ENCODE measurements around the gene HOGA1. TPM values are rescaled to one million over a fixed set of nuclear protein-coding genes. Genes with fewer than 3 reads are reported as not detected.
A peak's percentile ranks its signal among the peaks of the same experiment; 100 is the strongest.
"Not testable (repeated sequence)": the region's sequence is repeated elsewhere in the genome, so short reads cannot be mapped to it uniquely, and the experiment has no call there.

The HOGA1 gene
- total and polyA plus RNA-seq, 4 donors: 2.6 to 4.0 (median 3.5) TPM

DNA sequence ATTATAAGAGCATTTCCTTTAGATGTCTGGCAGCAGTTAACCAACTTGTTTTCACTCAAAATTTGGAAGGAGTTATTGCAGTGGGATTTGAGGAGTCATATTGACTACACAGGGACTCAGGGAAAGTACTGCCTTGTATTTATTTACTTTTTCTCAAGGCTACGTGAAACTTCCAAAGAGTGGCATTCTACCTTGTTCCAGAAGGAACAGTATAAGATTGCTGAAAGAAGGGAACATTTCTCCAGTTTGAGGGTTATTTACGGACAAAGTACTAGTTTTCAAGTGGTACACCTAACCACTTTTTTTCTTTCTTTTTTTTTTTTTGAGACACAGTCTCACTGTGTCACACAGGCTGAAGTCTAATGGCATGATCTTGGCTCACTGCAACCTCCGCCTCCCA is 44.0 kb downstream of the HOGA1 start:
- Histone ChIP-seq H3K27me3 (ENCODE audit: control insufficient read depth, insufficient read depth, low read length) (no peaks in the 10 kb centered on the region), H3K4me3 (ENCODE audit: low read depth, low read length) (no peak overlapping the region), H3K36me3 (ENCODE audit: control insufficient read depth, insufficient read depth, low read length) (peaks cover 4% of the 10 kb centered on the region), H3K27ac (ENCODE audit: low read depth, low read length) (no peak overlapping the region), H3K9me3 (ENCODE audit: control insufficient read depth, insufficient read depth, low read length) (no peaks in the 10 kb centered on the region), H3K4me1 (ENCODE audit: control insufficient read depth, insufficient read depth, low read length) (peaks cover 5% of the 10 kb centered on the region)
- WGBS (ENCODE audit: insufficient coverage): 100% methylated on average over 1 of the region's 3 CpGs
- DNase-seq (ENCODE audit: low read depth in 4 of 6, low spot score in 6 of 6): no peak

DNA sequence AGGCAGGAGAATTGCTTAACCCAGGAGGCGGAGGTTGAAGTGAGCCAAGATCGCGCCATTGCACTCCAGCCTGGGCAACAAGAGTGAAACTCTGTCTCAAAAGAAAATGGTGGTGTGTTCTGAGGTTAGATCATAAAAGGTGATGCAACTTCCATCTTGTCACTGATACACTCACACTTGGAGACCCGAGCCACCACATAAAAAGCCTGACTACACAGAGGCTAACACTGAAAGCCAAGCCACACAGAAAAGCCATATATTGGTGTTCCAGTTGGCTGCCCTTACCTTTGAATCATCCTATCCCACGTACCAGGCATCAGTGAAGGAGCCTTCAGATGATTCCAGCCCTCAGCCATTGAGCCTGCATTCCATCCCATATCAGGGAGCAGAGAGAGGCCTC is 45.1 kb downstream of the HOGA1 start:
- H3K4me3 ChIP-seq (ENCODE audit: low read depth, low read length): no peak overlapping the region
- H3K9me3 ChIP-seq (ENCODE audit: control insufficient read depth, insufficient read depth, low read length): no peaks in the 10 kb centered on the region
- 96% methylated on average over 5 of the region's 5 CpGs for WGBS (ENCODE audit: insufficient coverage)
- H3K27ac ChIP-seq (ENCODE audit: low read depth, low read length): no peak overlapping the region
- no peaks in the 10 kb centered on the region for H3K27me3 ChIP-seq (ENCODE audit: control insufficient read depth, insufficient read depth, low read length)
- DNase-seq (ENCODE audit: low read depth in 4 of 6, low spot score in 6 of 6): no peak
- peaks cover 12% of the 10 kb centered on the region for H3K4me1 ChIP-seq (ENCODE audit: control insufficient read depth, insufficient read depth, low read length)
- peaks cover 4% of the 10 kb centered on the region for H3K36me3 ChIP-seq (ENCODE audit: control insufficient read depth, insufficient read depth, low read length)

- Histone ChIP-seq H3K27me3 (ENCODE audit: control insufficient read depth, insufficient read depth, low read length) (no peaks in the 10 kb centered on the region), H3K4me3 (ENCODE audit: low read depth, low read length) (no peak overlapping the region), H3K36me3 (ENCODE audit: control insufficient read depth, insufficient read depth, low read length) (peaks cover 4% of the 10 kb centered on the region), H3K27ac (ENCODE audit: low read depth, low read length) (no peak overlapping the region), H3K9me3 (ENCODE audit: control insufficient read depth, insufficient read depth, low read length) (no peaks in the 10 kb centered on the region), H3K4me1 (ENCODE audit: control insufficient read depth, insufficient read depth, low read length) (peaks cover 12% of the 10 kb centered on the region)
- no peak for DNase-seq (ENCODE audit: low read depth in 4 of 6, low spot score in 6 of 6)
Observed at GRCh38 chr10:97631098-97631497, 46.9 kb downstream of the HOGA1 start.

DNA sequence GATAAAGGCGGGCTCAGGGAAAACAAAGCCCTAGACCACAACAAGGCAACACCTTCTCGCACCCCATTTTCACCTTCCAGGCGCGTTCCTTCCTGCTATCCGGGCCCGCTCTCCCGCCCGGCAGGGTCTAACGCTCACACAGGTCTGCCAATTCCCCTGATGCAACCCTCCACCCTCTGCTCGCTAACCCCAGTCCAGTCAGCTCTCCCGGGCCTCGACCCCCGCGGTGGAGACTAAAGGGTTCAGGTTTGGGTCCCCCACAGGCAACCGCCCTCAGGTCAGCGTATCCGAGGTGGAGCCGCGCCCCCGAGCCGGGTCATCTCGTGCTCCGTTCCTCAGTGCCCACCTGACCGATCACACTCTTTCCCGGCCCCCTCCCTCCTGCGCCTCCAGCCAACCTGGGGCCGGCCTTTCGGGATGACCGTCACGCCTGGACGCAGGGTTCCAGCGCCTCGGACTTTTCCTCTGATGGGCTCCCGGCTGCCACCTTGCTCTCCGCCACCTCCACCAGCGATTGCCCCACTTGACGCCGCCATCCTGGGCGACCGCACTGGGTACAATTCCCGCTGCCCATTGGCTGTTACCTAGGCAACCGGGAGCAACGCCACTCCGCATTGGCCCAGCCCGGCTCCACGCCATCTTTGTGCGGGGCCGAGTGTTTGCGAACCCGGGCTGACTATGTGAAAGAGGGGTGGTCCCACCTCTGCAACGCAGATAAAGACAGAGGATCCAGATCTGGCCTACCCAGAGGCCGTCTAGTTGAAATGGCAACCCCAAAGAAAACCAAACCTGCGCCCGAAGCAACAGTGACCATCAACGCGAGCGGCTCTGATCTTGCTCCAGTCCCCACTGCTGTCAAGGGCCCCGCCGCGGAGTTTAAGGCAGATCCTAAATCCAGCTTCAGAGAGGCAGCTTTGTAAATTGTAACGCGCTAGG is 49.0 kb downstream of the HOGA1 start, which contains the start of gene MORN4:
Gene MORN4 (minus strand): TSS at position 552 of the 936 bp plus-strand sequence. CDS start 13,847 bp downstream, outside the sequence.
- WGBS (ENCODE audit: insufficient coverage): under 1% methylated on average over 60 of the region's 62 CpGs
- no peaks in the 10 kb centered on the region for H3K9me3 ChIP-seq (ENCODE audit: control insufficient read depth, insufficient read depth, low read length)
- H3K4me3 ChIP-seq (ENCODE audit: low read depth, low read length): peak within 1 kb of the TSS; percentile 86
- peak; percentile 92 to 99 (median 94) for DNase-seq (ENCODE audit: low read depth in 4 of 6, low spot score in 6 of 6)
- no peaks in the 10 kb centered on the region for H3K27me3 ChIP-seq (ENCODE audit: control insufficient read depth, insufficient read depth, low read length)
- H3K27ac ChIP-seq (ENCODE audit: low read depth, low read length): peak within 1 kb of the TSS; percentile 79
- peaks cover 12% of the 10 kb centered on the region for H3K4me1 ChIP-seq (ENCODE audit: control insufficient read depth, insufficient read depth, low read length)
- H3K36me3 ChIP-seq (ENCODE audit: control insufficient read depth, insufficient read depth, low read length): peaks cover 4% of the 10 kb centered on the region

DNA sequence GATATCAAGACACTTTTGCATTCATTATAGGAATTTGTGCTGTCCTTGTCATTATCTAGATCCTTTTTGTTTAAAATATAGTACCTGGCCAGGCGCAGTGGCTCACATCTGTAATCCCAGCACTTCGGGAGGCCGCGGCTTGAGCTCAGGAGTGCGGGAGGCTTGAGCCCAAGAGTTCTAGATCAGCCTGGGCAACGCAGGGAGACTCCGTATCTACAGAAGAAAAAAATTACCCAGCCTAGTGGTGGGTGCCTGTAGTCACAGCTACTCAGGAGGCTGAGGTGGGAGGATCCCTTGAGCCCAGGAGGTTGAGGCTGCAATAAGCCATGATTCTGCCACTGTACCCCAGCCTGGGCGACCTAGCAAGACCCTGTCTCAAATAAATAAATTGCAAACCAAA is 49.7 kb downstream of the HOGA1 start:
- Histone ChIP-seq H3K36me3 (ENCODE audit: control insufficient read depth, insufficient read depth, low read length) (peaks cover 3% of the 10 kb centered on the region), H3K4me3 (ENCODE audit: low read depth, low read length) (peak overlapping the region; percentile 86), H3K4me1 (ENCODE audit: control insufficient read depth, insufficient read depth, low read length) (peaks cover 12% of the 10 kb centered on the region), H3K9me3 (ENCODE audit: control insufficient read depth, insufficient read depth, low read length) (no peaks in the 10 kb centered on the region), H3K27me3 (ENCODE audit: control insufficient read depth, insufficient read depth, low read length) (no peaks in the 10 kb centered on the region), H3K27ac (ENCODE audit: low read depth, low read length) (peak overlapping the region; percentile 79)
- WGBS (ENCODE audit: insufficient coverage): 90% methylated on average over 6 of the region's 8 CpGs
- no peak for DNase-seq (ENCODE audit: low read depth in 4 of 6, low spot score in 6 of 6)

DNA sequence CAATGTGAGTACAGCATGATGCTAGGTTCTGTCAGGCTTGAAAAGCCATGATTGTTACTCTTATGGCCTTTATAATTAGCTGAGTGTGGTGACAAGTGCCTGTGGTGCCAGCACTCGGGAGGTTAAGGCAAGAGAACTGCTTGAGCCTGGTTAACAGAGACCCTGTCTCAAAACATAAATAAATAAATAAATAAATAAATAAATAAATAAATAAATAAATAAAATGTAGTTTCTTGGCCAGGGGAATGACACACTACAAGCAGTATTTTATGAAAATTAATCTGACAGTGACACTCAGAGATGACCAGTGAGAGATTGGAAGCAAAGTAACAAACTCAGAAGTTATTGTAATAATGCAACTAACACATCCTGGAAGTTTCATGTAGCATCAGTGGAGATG is 51.4 kb downstream of the HOGA1 start:
- H3K27me3 ChIP-seq (ENCODE audit: control insufficient read depth, insufficient read depth, low read length): no peaks in the 10 kb centered on the region
- DNase-seq (ENCODE audit: low read depth in 4 of 6, low spot score in 6 of 6): no peak
- H3K27ac ChIP-seq (ENCODE audit: low read depth, low read length): no peak overlapping the region
- H3K36me3 ChIP-seq (ENCODE audit: control insufficient read depth, insufficient read depth, low read length): no peaks in the 10 kb centered on the region
- H3K9me3 ChIP-seq (ENCODE audit: control insufficient read depth, insufficient read depth, low read length): no peaks in the 10 kb centered on the region
- WGBS (ENCODE audit: insufficient coverage): no CpG with 5 or more reads among the region's 1 CpG
- no peak overlapping the region for H3K4me3 ChIP-seq (ENCODE audit: low read depth, low read length)
- H3K4me1 ChIP-seq (ENCODE audit: control insufficient read depth, insufficient read depth, low read length): peaks cover 12% of the 10 kb centered on the region

- H3K4me3 ChIP-seq (ENCODE audit: low read depth, low read length); H3K9me3 ChIP-seq (ENCODE audit: control insufficient read depth, insufficient read depth, low read length); DNase-seq (ENCODE audit: low read depth in 4 of 6, low spot score in 6 of 6); H3K36me3 ChIP-seq (ENCODE audit: control insufficient read depth, insufficient read depth, low read length); H3K27me3 ChIP-seq (ENCODE audit: control insufficient read depth, insufficient read depth, low read length); H3K27ac ChIP-seq (ENCODE audit: low read depth, low read length): not testable (repeated sequence)
- H3K4me1 ChIP-seq (ENCODE audit: control insufficient read depth, insufficient read depth, low read length): peaks cover 18% of the 10 kb centered on the region
- no CpG with 5 or more reads among the region's 3 CpGs for WGBS (ENCODE audit: insufficient coverage)
Observed at GRCh38 chr10:97639090-97639489, 54.9 kb downstream of the HOGA1 start.

DNA sequence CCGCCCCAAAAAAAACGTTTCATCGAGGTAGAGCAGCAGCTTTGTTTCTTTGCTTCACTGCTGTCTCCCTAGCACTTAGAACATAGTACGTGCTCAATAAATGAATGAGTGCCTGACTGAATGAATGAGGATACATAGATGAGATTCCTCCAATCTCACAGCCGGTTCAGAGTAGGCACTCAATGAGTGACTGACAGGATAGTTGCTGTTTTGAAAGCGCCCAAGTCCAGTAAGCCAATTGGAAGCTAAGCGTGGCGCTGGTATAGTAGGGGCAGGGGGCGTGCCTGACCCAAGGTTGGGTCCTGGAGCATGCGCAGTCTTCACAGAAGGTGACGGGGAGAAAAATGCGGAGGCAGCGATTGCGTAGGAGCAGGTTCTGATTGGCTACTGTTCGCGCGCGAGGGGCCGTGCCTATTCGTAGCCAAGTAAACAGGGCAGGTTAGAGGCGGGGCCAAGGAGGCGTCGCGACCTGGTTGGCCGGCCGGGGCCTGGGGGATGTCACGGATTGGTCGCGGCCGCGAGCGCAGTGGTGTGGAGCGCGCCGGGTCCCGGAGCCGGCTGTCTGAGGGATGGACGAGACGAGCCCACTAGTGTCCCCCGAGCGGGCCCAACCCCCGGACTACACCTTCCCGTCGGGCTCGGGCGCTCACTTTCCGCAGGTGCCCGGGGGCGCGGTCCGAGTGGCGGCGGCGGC is 56.1 kb downstream of the HOGA1 start, which contains the start of gene PI4K2A:
Gene PI4K2A (plus strand): TSS at position 498 of the 694 bp plus-strand sequence. CDS start 72 bp downstream, at position 570.
- H3K27me3 ChIP-seq (ENCODE audit: control insufficient read depth, insufficient read depth, low read length): no peaks in the 10 kb centered on the region
- WGBS (ENCODE audit: insufficient coverage): under 1% methylated on average over 49 of the region's 54 CpGs
- DNase-seq (ENCODE audit: low read depth in 4 of 6, low spot score in 6 of 6): peak; percentile 92 to 100 (median 99)
- H3K4me3 ChIP-seq (ENCODE audit: low read depth, low read length): peak within 1 kb of the TSS; percentile 73
- H3K4me1 ChIP-seq (ENCODE audit: control insufficient read depth, insufficient read depth, low read length): peaks cover 18% of the 10 kb centered on the region
- H3K27ac ChIP-seq (ENCODE audit: low read depth, low read length): peak within 1 kb of the TSS; percentile 87
- H3K9me3 ChIP-seq (ENCODE audit: control insufficient read depth, insufficient read depth, low read length): no peaks in the 10 kb centered on the region
- H3K36me3 ChIP-seq (ENCODE audit: control insufficient read depth, insufficient read depth, low read length): peaks cover 11% of the 10 kb centered on the region

DNA sequence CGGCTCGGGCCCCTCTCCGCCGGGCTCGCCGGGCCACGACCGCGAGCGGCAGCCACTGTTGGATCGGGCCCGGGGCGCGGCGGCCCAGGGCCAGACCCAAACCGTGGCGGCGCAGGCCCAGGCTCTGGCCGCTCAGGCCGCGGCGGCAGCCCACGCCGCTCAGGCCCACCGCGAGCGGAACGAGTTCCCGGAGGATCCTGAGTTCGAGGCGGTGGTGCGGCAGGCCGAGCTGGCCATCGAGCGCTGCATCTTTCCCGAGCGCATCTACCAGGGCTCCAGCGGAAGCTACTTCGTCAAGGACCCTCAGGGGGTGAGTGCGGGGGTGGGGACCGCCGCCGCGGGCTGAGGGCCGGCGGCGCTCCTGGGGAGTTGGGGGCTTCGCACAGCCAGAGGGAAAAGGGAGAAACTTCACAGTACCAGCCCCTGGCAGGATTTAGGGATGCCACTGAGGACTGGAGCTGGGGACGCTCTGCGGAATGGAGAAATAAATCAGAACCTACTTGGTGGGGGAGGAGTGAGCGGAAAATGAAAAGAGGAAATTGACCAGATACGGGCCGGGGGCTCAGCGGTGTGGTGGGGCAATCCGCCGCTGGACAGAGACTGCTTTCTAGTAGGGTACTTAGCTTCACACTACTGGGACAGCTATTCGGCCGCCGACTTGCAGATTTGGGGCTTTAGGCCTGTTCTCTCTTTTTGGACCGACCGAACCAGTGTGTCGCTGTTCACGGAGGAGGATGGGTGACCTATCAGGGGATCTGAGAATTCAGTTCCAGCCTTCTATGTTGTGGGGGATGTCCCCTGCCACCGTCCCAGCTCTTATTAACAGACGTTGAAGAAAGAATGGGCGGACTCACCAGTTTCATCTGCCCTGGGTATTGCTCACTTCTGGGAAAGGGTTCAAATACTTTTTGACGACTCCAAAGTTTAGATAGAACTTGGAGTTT is 57.0 kb downstream of the HOGA1 start:
- peak in 3 of 6 donors; percentile 10 to 32 (median 17) for DNase-seq (ENCODE audit: low read depth in 4 of 6, low spot score in 6 of 6)
- Histone ChIP-seq H3K27ac (ENCODE audit: low read depth, low read length) (peak overlapping the region; percentile 87), H3K36me3 (ENCODE audit: control insufficient read depth, insufficient read depth, low read length) (peaks cover 11% of the 10 kb centered on the region), H3K4me1 (ENCODE audit: control insufficient read depth, insufficient read depth, low read length) (peaks cover 18% of the 10 kb centered on the region), H3K27me3 (ENCODE audit: control insufficient read depth, insufficient read depth, low read length) (no peaks in the 10 kb centered on the region), H3K4me3 (ENCODE audit: low read depth, low read length) (peak overlapping the region; percentile 73), H3K9me3 (ENCODE audit: control insufficient read depth, insufficient read depth, low read length) (no peaks in the 10 kb centered on the region)
- under 1% methylated on average over 59 of the region's 67 CpGs for WGBS (ENCODE audit: insufficient coverage)
